ENCODE data around the gene PKIG.

DNA sequence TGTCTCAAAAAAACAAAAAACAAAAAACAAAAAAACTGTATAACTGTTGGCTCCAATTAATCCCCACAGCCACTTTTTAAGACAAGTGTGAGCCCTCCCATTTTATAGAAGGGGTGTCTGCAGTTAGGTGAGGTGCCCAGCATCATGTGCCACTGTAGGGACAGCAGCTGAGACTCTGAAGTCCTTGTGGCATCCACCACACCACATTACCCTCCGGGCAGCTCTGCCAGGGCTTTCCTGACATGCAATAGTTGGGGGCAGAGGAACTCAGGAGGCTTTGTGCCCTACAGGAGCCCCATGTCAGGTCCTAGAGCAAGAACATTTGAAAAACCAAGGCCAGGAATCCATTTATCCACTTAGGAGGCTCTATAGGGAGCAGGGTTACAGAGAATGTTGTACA is 17.3 kb downstream of the PKIG start:
- no peak for TF ChIP-seq POLR2A (IDR thresholded peaks at IDR 0.05)
- TF ChIP-seq, protein P1, sequence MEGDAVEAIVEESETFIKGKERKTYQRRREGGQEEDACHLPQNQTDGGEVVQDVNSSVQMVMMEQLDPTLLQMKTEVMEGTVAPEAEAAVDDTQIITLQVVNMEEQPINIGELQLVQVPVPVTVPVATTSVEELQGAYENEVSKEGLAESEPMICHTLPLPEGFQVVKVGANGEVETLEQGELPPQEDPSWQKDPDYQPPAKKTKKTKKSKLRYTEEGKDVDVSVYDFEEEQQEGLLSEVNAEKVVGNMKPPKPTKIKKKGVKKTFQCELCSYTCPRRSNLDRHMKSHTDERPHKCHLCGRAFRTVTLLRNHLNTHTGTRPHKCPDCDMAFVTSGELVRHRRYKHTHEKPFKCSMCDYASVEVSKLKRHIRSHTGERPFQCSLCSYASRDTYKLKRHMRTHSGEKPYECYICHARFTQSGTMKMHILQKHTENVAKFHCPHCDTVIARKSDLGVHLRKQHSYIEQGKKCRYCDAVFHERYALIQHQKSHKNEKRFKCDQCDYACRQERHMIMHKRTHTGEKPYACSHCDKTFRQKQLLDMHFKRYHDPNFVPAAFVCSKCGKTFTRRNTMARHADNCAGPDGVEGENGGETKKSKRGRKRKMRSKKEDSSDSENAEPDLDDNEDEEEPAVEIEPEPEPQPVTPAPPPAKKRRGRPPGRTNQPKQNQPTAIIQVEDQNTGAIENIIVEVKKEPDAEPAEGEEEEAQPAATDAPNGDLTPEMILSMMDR (IDR thresholded peaks at IDR 0.05), result no peak
